Activated CD4-positive, alpha-beta memory T cell treated with anti-CD3 and anti-CD28 coated beads, Interleukin-2, amount 10 ng/mL, durations not matched to agents 7 days and 5 days (primary cell): ENCODE results near the gene KCNN3. TPM values are rescaled to one million over a fixed set of nuclear protein-coding genes. Genes with fewer than 3 reads are reported as not detected.

ENCODE experiments used
- CTCF ChIA-PET: fragments of 350-600 bp; sonication (Branson Sonifier 250); formaldehyde crosslinking; loops from one replicate; lab custom pipeline; 2021; ENCODE audit warnings: antibody characterized with exemption, inconsistent platforms; lab: Charles Lee
- POLR2A ChIA-PET: fragments of 350-600 bp; sonication (Branson Sonifier 250); formaldehyde crosslinking; loops from one replicate; lab custom pipeline; 2021; ENCODE audit warnings: antibody characterized with exemption; lab: Charles Lee
- DNase-seq: peaks from one replicate; pipeline ENCODE4 v3.0.0-alpha.2; 2020
- H3K27ac Mint-ChIP-seq: one replicate; pipeline ENCODE4 v1.8.0; 2021; ENCODE audit warnings: mild to moderate bottlenecking, mixed read lengths
- H3K27me3 Mint-ChIP-seq: one replicate; pipeline ENCODE4 v1.8.0; 2021; ENCODE audit warnings: mixed read lengths
- H3K36me3 Mint-ChIP-seq: one replicate; pipeline ENCODE4 v1.8.0; 2021; ENCODE audit warnings: low read depth, mixed read lengths
- H3K4me1 Mint-ChIP-seq: one replicate; pipeline ENCODE4 v1.8.0; 2021; ENCODE audit warnings: mixed read lengths
- H3K4me3 Mint-ChIP-seq: one replicate; pipeline ENCODE4 v1.8.0; 2021; ENCODE audit warnings: mild to moderate bottlenecking, mixed read lengths
- H3K9me3 Mint-ChIP-seq: one replicate; pipeline ENCODE4 v1.8.0; 2021; ENCODE audit warnings: mixed read lengths
- total RNA-seq, 2 experiments: library from RNA; stranded (reverse); gene quantifications; one replicate each; pipeline ENCODE4 v1.2.3, GENCODE V29; 2021

The KCNN3 gene
- total RNA-seq, 2 experiments from 2014 or later = 0.10 TPM; not detected in 1

- no peak for DNase-seq
- ChIA-PET CTCF (no interaction called here), POLR2A (no interaction called here)
- peaks cover 4% of the 10 kb centered on the region for H3K4me1 Mint-ChIP-seq
- H3K27me3 Mint-ChIP-seq = peaks cover 28% of the 10 kb centered on the region
- H3K9me3 Mint-ChIP-seq = no peaks in the 10 kb centered on the region
- no peaks in the 10 kb centered on the region for H3K36me3 Mint-ChIP-seq
- no peak overlapping the region for H3K27ac Mint-ChIP-seq
- H3K4me3 Mint-ChIP-seq = no peak overlapping the region
These were observed 59.5 kb downstream of the KCNN3 start for GRCh38 chr1:154810571-154810970.

DNA sequence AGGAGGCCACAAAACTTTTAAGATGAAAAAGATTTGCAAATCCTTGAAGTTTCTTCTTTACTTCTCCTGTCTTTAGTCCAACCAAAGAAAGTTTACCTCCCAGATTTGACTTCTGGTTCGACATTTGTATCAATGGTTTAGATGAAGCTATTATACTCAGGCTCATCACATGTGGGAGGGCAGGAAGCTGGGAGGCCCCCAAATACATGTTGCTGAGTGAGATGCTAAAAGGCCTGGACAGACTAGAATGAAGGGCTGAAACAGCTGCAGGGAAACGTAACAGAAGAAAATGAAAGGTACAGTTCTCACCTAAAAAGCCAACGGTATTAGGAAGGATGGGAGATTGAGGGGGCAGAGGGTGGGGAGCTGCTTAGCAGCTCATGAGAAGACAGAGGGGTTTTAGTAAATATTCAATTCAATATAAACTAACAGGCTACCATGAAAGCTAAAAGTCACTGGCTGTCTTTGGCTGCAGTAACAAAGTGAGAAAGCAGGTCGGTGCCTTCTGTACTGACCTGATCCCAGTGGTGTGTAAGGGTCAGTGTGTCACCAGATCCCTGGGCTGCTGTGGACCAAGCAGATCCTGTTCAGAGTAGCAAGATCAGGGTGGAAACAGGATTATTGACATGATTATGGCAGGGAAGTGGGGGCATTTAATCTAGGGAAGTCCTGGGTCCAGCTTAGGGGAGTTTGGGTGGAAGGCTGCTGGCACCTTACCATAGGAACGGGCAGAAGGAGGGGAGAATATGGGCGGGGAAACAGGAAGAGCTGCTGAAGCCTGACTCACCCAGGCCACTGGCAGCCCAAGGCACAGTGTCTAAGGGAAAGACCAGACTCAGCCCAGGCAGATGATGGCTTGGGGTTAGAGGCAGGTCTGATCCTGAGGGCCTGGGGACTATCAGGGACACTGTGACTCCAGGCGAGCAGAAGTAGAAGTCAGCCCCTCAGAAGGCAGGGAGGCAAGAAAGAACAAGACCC, 60.4 kb downstream of the KCNN3 start:
- CTCF ChIA-PET = no interaction called here
- DNase-seq = no peak
- no peak overlapping the region for H3K27ac Mint-ChIP-seq
- no peaks in the 10 kb centered on the region for H3K9me3 Mint-ChIP-seq
- peaks cover 33% of the 10 kb centered on the region for H3K27me3 Mint-ChIP-seq
- H3K36me3 Mint-ChIP-seq = no peaks in the 10 kb centered on the region
- H3K4me1 Mint-ChIP-seq = peaks cover 4% of the 10 kb centered on the region
- POLR2A ChIA-PET = no interaction called here
- H3K4me3 Mint-ChIP-seq = no peak overlapping the region

GRCh38 chr1:154808909-154809262, 61.2 kb downstream of the KCNN3 start:
- Mint-ChIP-seq H3K4me1 (peaks cover 4% of the 10 kb centered on the region), H3K4me3 (no peak overlapping the region), H3K27ac (no peak overlapping the region), H3K27me3 (peaks cover 42% of the 10 kb centered on the region), H3K36me3 (no peaks in the 10 kb centered on the region), H3K9me3 (no peaks in the 10 kb centered on the region)
- no peak for DNase-seq
- ChIA-PET CTCF (no interaction called here), POLR2A (no interaction called here)

DNA sequence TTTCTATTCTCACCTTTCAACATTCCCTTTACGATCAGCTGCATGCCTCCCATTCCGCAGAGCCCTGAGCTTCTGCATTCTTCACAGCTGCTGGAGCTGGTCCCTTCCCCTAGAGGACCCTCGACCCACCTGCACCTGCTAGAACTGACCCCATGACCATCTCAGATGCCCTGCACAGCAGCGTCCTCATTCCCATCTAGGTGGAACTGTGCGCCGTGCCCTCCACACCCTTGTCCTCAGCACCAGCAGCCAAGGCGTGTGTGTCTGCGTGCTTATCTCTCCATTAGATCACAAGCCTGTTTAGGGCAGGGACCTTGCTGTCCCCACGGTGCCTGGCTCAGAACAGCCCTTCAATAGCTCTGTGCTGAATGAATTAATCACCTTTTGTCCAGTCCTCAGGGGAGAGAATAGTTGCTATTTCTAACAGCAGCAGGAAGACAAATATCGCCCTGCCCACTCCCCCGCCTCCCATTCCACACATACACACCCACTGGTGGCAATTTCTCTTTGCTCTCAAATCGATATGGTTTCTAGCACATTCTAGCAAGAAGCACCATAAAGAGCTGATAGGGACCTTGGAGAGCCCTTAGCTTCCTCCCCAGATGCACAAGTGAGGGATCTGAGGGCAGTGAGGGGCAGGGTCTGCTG, 61.7 kb downstream of the KCNN3 start:
- Mint-ChIP-seq H3K36me3 (no peaks in the 10 kb centered on the region), H3K4me3 (no peak overlapping the region), H3K27ac (no peak overlapping the region), H3K9me3 (no peaks in the 10 kb centered on the region), H3K4me1 (peaks cover 4% of the 10 kb centered on the region), H3K27me3 (peaks cover 47% of the 10 kb centered on the region)
- POLR2A ChIA-PET = no interaction called here
- no peak for DNase-seq
- CTCF ChIA-PET = no interaction called here

DNA sequence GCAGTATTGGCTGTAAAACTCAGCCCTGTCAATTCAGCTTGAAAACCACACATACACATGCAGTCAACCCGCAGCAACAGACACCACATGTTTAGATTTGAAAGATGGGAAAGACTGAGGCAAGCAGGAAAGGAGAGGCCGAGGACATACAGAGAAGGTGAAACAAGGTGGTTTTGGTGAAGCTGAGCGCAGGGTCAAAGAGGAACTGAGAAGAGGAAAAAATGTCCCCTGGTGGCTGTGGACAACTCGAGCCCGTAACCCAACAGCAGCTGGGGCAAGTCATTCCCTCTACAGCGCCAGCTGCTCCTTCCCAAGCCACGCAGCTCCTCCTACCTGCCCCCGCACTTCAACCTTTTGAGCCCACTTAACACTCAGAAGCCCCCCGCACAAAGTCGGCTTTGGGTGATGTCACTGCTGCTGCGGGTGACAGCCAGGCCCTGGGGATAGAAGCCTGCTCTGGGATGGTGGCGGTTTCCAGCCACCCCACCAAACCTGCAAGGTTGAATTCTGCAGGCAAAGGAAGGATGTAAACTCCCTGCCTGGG, 63.0 kb downstream of the KCNN3 start:
- no peaks in the 10 kb centered on the region for H3K36me3 Mint-ChIP-seq
- peaks cover 51% of the 10 kb centered on the region for H3K27me3 Mint-ChIP-seq
- no peak for DNase-seq
- peaks cover 4% of the 10 kb centered on the region for H3K4me1 Mint-ChIP-seq
- no peak overlapping the region for H3K4me3 Mint-ChIP-seq
- ChIA-PET POLR2A (no interaction called here), CTCF (no interaction called here)
- H3K9me3 Mint-ChIP-seq = no peaks in the 10 kb centered on the region
- no peak overlapping the region for H3K27ac Mint-ChIP-seq

DNA sequence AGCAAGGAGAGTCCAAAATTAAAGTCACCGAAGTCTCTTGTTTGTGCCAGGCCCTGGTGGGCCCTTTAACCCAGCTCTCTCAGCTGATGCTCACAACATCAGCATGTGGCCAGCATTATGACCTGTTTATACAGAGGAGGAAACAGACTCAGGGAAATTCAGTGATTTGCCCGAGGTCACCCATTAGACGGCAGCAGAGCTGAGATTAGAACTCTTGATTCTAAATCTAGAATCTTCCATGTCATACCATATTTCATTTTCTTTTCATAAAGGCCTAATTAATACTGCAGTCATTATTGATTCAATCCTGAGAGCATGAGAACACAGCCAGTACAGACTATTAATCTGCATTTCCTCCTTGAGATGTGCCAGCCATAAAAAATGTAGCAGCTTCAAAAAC, 63.7 kb downstream of the KCNN3 start:
- Mint-ChIP-seq H3K27me3 (peaks cover 55% of the 10 kb centered on the region), H3K9me3 (no peaks in the 10 kb centered on the region), H3K36me3 (no peaks in the 10 kb centered on the region), H3K4me3 (no peak overlapping the region), H3K27ac (no peak overlapping the region), H3K4me1 (peaks cover 4% of the 10 kb centered on the region)
- no peak for DNase-seq
- ChIA-PET POLR2A (interaction anchor here (1.2 kb wide), 1 partner anchor 13 kb away, joined by 3 read pairs; no protein-coding TSS in a partner anchor), CTCF (no interaction called here)

- Mint-ChIP-seq H3K36me3 (no peaks in the 10 kb centered on the region), H3K27me3 (peaks cover 48% of the 10 kb centered on the region), H3K9me3 (no peaks in the 10 kb centered on the region)
These were observed 66.8 kb downstream of the KCNN3 start for GRCh38 chr1:154802982-154803920.

DNA sequence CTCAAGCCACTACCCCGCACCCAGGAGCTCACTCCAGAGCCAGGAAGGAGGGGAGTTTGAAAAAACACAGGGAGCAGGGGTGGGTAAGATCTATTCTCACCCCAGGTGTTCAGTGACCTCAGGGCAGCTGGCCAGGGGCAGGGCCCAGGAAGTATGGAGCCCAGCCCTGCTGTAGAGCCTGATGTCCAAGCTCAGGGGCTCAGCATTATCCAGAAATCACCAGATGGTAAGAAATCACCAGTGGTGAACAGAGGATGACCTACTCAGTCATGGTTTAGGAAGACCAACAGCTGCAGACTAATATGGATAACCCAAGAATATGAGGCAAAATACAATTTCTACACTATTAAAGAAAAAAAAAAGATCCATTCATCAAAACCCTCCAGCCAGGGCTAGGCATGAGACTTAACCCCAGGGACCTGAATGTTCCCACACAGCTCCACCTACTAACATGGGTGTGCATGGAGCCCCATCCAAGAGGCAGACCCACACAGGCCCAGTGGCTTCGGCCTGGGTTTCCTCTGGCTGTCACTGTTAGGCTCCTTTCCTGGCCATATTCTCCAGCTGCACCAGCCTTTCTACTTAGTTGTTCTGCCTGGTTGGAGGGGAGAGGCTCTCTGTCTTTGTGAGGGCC, 67.6 kb downstream of the KCNN3 start:
- H3K9me3 Mint-ChIP-seq = no peaks in the 10 kb centered on the region
- DNase-seq = no peak
- POLR2A ChIA-PET = interaction anchor here (1.1 kb wide), 1 partner anchor 11 kb away, joined by 3 read pairs; no protein-coding TSS in a partner anchor
- CTCF ChIA-PET = interaction anchor here (1.0 to 1.1 kb wide), 2 partner anchors 9 to 11 kb away, joined by 3 to 4 read pairs; no protein-coding TSS in a partner anchor
- H3K36me3 Mint-ChIP-seq = no peaks in the 10 kb centered on the region
- H3K4me1 Mint-ChIP-seq = no peaks in the 10 kb centered on the region
- H3K27me3 Mint-ChIP-seq = peaks cover 41% of the 10 kb centered on the region
- no peak overlapping the region for H3K4me3 Mint-ChIP-seq
- H3K27ac Mint-ChIP-seq = no peak overlapping the region

More at GRCh38 chr1:154802982-154803920, 66.8 kb downstream of the KCNN3 start:
- no peak for DNase-seq
- ChIA-PET CTCF (interaction anchor here (0.6 to 1.0 kb wide), 2 partner anchors 10 to 109 kb away, joined by 3 to 4 read pairs; no protein-coding TSS in a partner anchor), POLR2A (interaction anchor here (1.1 kb wide), 1 partner anchor 12 kb away, joined by 3 read pairs; no protein-coding TSS in a partner anchor)
- Mint-ChIP-seq H3K27ac (no peak overlapping the region), H3K4me1 (no peaks in the 10 kb centered on the region), H3K4me3 (no peak overlapping the region)

DNA sequence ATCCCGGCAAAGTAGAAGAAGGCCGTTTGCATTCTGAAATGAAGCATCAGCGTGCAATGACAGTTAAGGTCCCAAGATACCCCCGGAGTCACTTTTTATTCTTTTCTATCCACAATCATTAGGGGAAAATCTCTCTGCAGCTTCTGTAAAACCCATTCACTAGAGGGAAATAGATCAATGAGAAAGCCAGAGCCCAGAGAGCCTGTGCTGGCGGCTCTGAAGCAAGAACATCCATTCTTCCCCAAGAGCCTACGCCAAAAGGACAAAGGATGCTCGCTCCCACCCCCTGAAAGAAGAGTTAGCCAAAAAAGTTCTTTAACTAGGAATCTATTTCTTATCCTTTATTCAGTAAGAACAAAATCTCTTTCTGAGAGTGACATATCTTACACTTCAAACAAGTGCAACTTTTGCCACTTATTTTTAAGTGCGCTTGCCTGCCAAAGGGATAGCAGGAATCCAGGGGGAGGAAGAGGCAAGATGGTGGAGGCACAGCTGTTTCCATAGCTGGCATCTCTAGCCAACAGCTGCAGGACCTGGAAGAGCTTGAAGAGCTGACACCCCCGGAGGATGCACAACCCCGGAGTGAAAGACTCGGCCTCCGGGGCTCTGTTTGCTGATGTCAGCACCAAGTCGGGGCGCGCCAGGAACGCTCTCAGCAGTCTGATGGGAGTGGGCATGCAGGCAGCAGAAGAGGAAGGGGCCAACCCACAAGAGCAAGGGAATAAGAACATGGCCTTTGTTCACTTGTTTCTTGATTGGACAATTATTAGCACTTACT, 68.7 kb downstream of the KCNN3 start:
- Mint-ChIP-seq H3K27me3 (peaks cover 34% of the 10 kb centered on the region), H3K4me3 (no peak overlapping the region), H3K4me1 (no peaks in the 10 kb centered on the region), H3K36me3 (no peaks in the 10 kb centered on the region), H3K9me3 (no peaks in the 10 kb centered on the region), H3K27ac (no peak overlapping the region)
- POLR2A ChIA-PET = no interaction called here
- DNase-seq = no peak
- CTCF ChIA-PET = interaction anchor here (1.1 kb wide), 1 partner anchor 10 kb away, joined by 3 read pairs; no protein-coding TSS in a partner anchor

GRCh38 chr1:154799188-154799587, 70.9 kb downstream of the KCNN3 start:
- no peak for DNase-seq
- H3K4me3 Mint-ChIP-seq = no peak overlapping the region
- ChIA-PET POLR2A (no interaction called here), CTCF (no interaction called here)
- no peaks in the 10 kb centered on the region for H3K36me3 Mint-ChIP-seq
- no peaks in the 10 kb centered on the region for H3K4me1 Mint-ChIP-seq
- no peaks in the 10 kb centered on the region for H3K9me3 Mint-ChIP-seq
- no peak overlapping the region for H3K27ac Mint-ChIP-seq
- H3K27me3 Mint-ChIP-seq = peaks cover 25% of the 10 kb centered on the region

GRCh38 chr1:154798645-154799044, 71.4 kb downstream of the KCNN3 start:
- H3K4me3 Mint-ChIP-seq = no peak overlapping the region

More at GRCh38 chr1:154798645-154799044, 71.4 kb downstream of the KCNN3 start:
- Mint-ChIP-seq H3K4me1 (no peaks in the 10 kb centered on the region), H3K27ac (no peak overlapping the region), H3K27me3 (peaks cover 25% of the 10 kb centered on the region), H3K9me3 (no peaks in the 10 kb centered on the region), H3K36me3 (no peaks in the 10 kb centered on the region)
- POLR2A ChIA-PET = no interaction called here
- CTCF ChIA-PET = no interaction called here
- no peak for DNase-seq
